NCI-H2171 treated with DMSO at 0.1 percent for 48 hours (cell line): ENCODE data around the gene PAK3.

Source experiments
- DNase-seq: peaks from one replicate; lab custom pipeline; 2025; lab: John Stamatoyannopoulos, UW

Gene PAK3

DNA sequence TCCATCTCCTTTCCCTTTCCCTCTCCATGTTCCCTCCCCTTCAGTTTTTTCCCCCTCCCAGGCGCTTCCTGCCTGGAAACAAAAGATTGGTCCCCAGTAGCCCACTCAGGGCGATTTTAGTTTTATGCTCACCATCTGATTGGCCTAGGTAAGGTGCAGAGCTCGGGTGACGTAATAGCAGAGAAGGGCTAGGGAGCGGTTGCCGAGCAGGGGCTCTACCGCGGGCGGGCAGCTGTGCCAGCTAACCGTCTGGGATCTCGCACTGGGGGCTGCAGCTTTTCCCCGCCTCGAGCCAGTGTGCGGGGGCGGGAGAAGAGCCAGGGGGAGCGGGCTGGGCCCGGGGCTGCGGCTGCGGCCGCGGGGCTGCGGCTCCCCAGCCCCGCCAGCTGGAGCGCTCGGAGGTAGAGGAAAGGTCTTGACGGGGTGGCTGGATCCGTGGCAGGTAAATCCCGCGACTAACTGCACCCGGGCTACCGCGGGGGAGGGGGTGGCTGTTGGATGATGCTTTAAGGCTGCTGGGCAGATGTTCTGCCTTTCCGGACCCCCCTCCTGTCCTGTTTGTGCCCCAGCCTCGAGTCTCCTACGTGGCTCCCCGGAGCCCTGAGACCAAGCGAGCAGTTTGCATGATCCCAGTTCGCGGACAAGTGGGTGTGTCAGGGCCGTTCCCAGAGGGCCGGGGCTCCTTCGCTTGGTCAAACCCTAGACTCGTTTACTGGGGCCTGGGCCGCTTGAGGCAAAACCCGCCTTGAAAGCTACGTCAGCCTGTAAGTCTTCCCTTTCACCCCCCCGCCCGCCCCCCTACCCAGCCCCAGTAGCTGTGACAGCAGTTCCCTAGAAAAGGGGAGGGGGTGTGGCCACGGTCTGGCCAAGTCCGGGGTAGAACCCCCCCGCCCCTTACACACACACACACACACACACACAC is at the start of gene PAK3:
PAK3 (plus strand) TSS at position 218 of the 922 bp plus-strand sequence. CDS start 26,913 bp downstream, outside the sequence.
- peak; percentile 88 for DNase-seq

DNA sequence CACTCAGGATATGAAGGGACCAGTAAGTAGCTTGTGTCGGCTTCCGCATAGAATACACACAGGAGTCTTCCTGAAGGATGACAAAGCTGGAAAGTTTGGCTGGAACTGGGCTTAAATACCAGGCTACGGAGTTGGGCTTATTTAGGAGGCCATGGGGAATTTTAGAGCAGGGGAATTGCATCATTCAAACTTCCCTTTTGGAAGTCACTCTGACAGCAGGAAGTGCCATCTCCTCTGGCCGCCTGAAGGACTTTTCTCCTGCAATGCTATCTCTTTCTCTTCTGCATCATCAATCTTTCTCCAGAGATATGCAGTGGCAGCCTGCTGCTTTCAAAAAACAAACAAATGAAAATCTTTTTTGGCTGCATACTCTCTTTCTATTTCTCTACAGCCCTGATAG is 48.4 kb upstream of the PAK3 start:
- no peak for DNase-seq

DNA sequence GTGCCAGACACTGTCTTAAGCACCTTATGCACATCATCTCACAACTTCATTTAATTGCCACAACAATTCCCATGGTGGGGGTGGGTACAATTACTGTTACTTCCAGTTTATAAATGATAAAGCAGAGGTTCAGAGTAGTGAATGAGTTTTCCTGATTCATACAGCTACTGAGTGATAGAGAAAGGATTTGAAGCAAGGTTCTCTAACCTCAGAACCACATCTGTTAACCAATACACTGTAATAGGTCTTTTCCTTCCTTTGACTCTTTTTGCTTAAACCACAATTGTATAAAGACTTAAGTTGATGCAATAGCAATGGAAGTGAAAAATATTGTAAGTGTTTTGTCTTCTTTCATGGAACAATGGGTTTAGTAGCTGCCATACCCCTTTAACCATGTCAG is 43.5 kb upstream of the PAK3 start:
- no peak for DNase-seq

DNA sequence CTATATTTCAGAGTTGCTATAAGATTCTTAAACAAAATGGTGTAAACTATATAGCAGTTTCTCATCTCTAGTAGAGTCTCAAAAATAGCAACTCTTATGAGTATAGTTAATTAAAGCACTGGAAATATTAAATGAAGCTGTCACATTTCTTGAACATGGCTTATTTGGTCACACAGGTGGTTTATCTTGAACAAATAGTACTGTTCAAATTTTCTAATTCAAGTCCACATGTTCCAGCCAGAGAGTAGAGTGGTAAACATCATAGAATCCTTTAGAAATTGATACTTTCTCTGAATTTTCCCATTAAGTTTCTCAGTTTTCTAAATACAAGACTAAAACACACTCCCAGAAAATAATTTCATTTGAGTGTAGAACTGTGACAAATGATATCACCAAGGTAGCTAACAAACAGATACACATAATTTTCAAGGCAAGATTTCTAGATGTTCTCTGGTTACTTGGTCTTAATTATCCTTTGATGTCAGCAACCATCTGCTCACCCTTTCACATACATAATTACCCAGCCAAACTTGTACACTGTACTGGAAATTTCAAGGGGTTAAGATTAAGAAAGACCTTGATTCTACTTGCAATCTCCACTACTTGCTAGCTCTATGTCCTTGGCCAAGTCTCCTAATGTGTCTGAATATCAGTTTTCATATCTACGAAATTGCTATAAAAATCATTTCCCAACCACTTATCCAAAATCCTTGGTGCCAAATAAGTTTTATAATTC is 24.3 kb upstream of the PAK3 start:
- peak; percentile 64 for DNase-seq

DNA sequence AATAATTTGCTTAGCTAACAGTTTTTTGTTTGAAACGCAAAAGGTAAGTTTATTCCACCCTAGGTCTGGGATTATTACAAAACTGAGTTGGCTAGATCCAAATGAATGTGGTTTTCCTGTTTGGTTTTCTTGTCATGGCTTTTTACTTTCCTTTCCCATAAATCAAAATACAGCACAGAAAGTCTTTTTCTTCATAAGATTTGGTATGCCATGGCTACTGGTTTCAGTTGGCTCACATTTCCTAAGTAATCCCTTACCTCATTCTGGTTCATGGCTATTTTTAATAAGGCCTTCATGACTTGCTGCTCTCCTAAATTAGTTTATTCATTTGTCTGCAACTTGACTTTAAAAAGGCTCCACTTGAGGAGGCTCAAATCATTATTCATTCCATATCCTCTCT is 12.9 kb upstream of the PAK3 start:
- no peak for DNase-seq

DNA sequence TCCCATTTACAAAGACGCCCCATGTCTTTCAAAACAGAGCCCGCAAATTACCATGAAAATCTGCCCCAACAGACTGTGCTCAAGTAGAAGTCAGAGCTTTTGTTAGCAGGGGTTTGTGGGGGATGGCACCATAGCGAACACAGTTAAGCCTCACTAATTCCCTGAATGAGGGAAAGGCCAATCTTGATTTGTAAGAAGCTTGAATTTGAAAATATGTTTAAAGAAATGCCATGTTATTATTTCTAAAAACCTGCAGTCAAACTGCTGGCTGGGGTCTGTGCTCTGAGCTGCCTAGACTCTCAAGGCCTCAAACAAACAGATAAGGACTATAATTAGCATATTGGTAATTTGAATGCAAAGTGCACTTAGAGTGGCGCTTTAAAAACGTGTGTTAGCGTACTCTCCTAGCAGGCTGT is 9.4 kb upstream of the PAK3 start:
- DNase-seq: no peak

DNA sequence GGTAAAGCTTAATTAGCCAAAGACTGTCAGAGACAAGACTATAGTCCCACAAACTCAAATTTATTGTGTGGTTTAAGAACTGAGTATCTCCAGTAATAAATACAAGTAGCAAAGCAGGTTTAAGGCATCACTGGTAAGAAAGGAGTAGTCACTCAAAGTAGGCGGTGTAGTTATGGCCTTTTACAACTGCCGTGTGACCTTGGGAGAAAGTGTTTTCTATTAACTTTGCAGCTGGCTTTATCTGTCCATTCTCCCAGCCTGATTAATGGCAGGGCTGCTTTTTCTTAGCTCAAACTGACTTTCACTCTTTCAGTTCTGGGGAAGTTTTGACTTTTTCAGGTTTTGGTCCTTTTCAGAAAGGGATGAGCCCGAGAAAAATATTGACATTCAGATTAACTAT is 7.4 kb upstream of the PAK3 start:
- DNase-seq: no peak

DNA sequence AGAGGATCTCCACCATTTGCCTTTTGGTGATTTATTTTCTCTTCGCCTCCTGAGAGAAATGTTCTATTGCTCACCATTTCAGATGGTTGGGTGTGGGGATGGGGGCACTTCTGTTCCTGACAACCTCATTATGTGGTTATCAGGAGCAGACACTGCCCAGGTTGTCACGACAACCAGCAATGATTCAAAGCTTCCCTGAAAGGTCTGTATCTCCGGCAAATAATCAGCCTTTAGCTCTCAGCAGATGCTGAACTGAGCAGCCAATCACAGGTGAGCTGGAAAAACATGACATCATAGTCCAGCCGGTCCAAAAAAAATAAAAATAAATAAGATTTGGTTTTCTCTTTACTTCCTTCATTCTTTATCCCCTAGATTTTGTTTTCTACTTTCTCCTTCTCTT is 5.5 kb upstream of the PAK3 start:
- DNase-seq: no peak

DNA sequence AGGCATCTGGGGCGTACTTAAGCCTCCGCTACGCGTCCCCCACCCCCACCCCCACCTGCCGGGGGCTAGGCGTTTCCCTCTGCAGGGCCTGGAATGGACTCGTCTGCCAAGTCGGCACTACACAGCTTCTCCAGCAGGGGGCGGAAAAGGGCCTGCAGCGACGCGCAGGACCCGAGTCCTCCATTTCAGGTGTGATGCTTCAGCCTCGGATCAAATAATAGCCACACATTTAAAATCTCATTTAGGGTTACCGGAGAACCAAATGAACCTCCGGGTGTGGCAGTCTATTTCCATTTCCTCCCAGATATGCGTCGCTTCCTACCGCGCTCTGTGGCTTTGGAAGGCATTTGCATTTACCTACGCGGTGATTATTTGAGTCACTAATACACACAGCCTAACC is 2.9 kb downstream of the PAK3 start:
- DNase-seq: no peak

DNA sequence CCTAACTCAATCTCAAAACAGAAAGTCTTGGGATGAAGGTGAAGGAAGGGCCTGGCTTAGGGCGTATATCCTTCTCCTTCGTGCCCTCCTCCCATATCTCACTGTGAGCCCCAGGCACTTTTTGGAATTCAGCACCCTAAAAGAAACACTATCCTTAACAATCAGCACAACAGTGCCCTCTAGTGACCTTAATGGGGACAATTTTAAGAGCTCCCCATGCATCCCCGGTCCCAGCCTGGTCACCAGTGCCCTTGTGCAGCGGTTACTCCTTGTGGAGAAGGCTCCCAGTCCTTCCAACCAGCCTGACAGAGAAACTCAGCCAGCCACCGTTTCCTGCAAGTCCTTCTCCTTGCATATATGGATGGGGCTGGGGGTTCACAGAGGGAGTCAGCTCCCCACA is 4.2 kb downstream of the PAK3 start:
- peak; percentile 55 for DNase-seq

DNA sequence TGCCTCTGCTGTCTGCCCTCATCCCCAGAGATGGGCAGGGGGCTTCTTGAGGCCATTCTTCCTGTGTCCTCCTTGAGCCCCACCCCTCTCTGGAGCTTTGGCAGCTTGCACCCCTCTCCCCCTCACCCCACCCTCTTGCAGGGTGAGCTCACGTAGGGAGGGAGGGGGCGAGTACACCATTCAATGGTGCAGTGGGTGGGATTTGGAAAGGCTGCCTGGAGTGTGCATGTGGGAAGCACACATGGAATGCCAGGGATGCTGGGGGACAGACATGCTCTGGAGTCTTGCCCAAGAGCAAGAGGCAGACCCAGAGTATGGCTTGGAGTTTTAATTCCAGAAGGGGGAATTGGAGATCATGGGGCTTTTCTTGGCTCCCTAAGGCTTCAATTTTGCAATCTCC is 5.6 kb downstream of the PAK3 start:
- DNase-seq: no peak

DNA sequence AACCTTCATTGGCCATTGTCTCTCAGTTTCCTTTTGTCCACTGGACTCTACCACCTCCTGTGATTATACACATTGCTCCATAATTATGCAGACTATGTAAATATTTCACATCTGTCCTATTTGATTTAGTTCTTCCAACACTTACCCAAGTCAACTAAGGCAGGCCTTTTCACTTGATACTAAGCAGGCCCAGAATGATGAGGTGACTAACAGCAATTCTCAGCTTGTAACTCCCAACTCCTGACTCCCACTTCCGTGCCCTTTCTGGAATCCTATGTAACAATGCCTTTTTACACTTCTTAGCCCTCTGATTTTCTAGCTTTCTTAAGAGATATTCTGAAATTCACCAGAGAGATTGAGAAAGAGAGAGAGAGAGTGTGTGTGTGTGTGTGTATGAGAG is 6.6 kb downstream of the PAK3 start:
- DNase-seq: no peak

DNA sequence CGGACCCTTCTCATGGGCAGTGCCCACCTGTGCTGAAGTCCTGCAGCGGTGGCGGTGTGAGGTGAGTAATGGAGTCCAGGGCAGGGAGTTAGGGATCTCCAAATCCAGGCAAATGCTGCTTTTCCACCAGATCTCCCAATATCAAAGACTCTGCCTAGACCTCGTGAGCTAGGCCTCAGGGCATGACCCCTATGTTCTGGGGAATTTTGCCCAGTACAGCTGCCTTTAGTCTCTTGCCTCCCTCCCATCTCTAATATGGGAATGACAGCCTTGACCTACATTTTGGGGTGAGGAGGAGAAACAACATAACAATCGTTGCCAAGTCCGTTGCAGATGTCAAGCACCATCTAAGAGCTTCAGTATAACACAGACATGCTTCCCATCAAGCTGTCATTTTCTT is 7.3 kb downstream of the PAK3 start:
- DNase-seq: no peak

DNA sequence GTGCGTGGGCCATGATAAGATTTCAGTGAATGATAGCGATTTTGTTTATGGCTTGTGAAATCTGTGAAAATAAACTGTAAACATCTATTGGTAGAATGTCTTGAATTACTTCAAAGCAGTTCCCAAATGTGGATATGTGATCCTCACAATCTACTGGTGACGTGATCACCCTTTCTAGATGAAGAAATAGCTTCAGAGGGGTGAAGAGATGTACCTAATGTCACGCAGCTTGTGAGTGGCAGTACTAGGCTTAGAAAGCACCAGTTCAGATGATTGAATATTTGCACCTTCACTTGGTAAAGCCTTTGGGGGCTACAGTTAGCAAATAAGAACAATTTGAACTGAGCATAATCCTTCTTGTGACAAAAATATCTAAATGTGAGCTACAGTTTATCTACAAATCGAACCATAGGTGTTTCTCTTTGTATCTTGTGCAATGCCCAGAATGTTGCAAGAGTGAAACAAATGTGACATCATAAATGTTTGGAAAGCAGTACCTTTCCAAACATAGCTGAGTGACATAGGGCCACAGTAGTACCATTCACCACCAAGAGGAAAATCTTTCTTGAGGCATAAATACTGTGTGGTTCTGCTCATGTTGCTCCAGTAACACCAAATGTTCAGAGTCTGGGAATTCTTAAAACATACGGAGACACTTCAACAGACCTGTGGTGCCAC is 14.2 kb downstream of the PAK3 start:
- DNase-seq: no peak

DNA sequence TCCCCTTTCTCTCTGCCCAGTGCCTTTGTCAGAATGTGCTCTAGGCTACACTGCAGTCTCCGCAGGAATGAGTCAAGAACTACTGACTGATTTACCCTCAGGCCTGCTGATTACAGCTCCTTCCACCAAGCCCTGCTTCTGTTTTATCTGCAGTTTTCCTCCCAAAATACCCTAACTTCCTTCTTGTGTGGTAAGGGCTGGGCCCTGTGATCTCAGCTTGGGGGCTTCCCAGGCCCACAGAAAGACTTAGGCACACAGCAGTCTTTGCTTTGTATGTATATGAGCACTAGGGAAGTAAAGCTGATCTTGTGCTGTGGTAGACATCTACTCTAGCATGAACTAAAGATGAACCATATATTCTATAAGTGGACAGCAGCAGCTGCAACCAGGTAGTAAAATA is 18.8 kb downstream of the PAK3 start:
- no peak for DNase-seq

DNA sequence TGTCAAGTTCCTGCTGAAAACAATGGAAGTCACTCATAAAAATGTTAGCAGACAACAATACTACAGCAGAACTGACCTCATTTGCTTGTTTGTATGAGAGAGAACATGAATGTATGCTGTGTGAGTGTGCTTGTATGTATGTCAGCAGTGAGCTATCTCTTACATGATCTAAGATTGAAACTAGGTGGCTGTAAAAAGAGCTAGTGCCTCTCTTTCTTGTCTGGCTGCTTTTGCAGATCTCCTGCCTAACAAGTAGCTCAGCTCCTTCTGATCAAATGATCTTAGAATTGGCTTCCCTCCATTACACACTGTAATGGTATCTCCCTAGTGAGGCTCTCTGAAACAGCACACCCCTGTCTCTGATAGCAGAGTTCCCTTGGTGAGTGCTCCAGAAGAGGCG is 20.7 kb downstream of the PAK3 start:
- DNase-seq: no peak

DNA sequence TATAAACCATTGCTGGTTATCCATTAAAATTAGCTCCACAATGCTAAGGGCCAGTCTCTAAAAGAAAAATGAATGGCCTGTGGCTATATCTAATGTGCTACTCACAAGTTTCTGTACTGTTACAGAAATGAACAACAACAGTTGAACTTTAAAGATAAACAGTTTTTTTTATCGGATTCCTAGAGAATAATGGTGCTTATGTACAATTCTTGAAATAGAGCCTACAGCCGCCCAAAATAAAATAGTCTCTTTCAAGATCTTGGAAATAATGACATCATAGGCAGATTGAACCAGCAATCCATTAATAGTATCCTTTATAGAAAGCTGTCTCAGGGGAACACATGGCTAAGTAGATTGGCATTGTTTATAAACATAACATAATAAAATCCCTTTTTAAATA is 23.4 kb downstream of the PAK3 start:
- no peak for DNase-seq

DNA sequence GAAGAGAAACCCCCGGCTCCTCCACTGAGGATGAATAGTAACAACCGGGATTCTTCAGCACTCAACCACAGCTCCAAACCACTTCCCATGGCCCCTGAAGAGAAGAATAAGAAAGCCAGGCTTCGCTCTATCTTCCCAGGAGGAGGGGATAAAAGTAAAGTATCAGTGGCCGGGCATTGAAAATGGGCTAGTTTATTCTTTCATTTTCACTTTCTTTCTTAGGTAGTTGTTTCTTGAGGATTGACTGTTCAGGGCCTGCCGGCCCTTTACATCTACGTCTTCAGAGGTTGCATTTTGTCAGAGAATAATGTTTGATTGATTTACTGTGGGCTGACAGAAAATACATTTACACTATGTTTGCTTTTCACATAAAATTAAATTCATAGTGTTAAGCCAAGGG is 27.1 kb downstream of the PAK3 start:
- no peak for DNase-seq

DNA sequence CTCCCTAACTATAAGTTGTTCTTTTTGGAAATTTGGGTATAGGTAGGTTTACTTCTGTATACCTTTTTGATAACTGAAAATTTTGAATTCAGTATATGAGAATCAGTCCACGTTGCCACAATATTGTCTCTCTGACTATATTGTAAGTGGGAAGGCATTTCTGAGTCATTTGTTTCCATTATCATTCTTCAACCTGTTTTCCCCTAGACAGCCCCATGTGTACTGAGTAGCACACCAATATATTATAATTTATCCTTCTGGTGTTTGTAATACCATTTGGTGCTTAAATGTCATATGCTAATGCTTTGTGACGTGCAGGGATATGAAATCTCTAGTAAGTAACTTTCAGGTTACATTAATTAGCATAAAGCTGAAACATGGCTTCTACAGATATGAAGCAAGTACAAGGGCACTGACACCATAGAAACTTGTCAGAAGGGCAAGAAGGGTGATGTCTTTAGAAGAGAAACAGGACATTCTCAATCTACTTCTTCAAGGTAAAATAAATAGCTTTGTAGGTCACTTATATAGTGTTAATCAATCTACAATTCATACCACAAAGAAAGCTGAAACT is 27.7 kb downstream of the PAK3 start:
- no peak for DNase-seq

DNA sequence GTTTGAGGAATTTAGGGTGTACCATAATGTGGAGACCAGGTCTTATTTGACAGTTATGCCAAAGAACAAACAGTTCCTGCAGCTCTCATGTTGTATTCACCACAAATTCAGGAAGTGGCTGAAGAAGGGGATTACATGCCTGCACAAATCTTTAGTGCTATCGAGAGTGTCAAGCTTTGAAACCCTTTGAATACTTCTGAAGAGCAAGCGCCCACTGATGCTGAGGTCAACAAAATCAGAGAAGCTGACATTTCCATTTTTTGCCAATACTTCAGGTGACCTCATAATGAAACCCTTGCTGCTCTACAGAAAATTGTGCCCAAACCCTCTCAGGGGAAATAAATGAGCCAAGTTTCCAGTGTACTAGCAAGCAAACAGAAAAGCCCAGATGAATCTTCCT is 28.4 kb downstream of the PAK3 start:
- no peak for DNase-seq

DNA sequence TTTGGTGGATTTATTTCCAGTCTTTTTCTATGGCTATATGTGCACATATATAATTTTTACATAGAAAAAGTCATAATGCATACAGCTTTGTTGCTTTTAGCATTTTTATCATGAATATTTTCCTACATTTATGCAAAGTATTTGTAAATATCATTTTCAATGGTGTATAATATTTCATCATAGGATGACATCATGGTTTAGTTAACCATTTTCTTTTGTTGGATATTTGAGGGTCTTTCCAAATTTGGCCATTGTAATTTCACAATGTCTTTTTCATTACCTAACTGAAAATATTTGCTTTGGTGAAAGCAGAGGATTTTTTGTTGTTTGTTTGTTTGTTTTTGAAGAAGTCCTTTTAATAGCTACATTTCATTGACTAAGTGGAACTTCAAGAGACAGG is 31.0 kb downstream of the PAK3 start:
- DNase-seq: no peak

DNA sequence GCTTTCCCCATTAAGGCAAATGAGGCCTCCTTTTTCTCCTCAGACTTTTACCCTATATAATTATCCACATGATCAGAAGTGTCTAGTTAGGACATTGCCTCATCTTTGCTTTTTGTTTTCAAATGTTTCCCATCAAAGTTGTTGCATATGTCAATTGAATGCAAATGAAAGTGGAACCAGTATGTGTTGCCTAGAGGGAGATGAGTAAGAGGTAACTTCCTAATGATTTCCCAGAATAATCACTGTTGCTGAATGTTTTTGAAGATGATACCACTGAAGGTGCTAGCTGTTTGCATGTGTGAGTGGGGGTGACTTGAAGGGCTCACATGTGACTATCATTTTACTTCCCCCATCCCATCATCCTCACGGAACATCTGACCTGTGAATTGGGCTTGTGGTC is 33.9 kb downstream of the PAK3 start:
- no peak for DNase-seq

DNA sequence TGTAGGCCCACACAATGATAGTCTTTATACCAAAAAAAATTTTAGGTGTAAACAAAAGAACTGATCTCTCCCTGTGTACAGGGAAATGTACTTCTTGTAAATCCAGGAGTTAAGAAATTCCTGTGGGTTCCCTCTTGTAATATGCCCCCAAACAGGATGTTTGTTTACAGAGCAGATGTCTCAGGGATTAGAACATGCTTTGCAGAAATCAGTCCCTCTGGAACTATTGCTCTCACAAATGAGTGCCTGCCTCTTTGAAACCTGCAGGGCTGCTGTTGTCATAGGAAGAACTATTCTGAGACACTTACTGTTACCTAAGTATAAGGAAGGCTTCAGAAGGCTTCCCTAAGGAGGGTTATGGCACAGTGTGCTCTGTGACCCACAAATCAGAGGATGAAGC is 35.6 kb downstream of the PAK3 start:
- peak; percentile 2 for DNase-seq
